HG03196 (cell line): ENCODE results near the gene MEGF11.

Experiments
- ATAC-seq: cut with Tn5 transposase; IDR thresholded peaks from one replicate; pipeline ENCODE4 v1.9.1; 2021; ENCODE audit not compliant: unreplicated experiment

Gene MEGF11

GRCh38 chr15:66038387-66039116 lies 215.0 kb downstream of the MEGF11 start:
- ATAC-seq: no peak

- no peak for ATAC-seq
Observed at GRCh38 chr15:66036859-66037258, 216.7 kb downstream of the MEGF11 start.

- no peak for ATAC-seq
Observed at GRCh38 chr15:66035901-66036300, 217.6 kb downstream of the MEGF11 start.

- ATAC-seq: no peak
Observed at GRCh38 chr15:66033143-66033542, 220.4 kb downstream of the MEGF11 start.

GRCh38 chr15:66032006-66032405 lies 221.5 kb downstream of the MEGF11 start:
- ATAC-seq: no peak

- no peak for ATAC-seq
Observed at GRCh38 chr15:66030650-66031049, 222.9 kb downstream of the MEGF11 start.

GRCh38 chr15:66029650-66030049 lies 223.9 kb downstream of the MEGF11 start:
- no peak for ATAC-seq

- ATAC-seq: no peak
Observed at GRCh38 chr15:66027268-66027805, 226.2 kb downstream of the MEGF11 start.

- no peak for ATAC-seq
Observed at GRCh38 chr15:66025972-66026371, 227.6 kb downstream of the MEGF11 start.

GRCh38 chr15:66025015-66025452 lies 228.5 kb downstream of the MEGF11 start:
- no peak for ATAC-seq

- no peak for ATAC-seq
Observed at GRCh38 chr15:66024116-66024515, 229.4 kb downstream of the MEGF11 start.

- ATAC-seq: no peak
Observed at GRCh38 chr15:66023311-66023972, 230.1 kb downstream of the MEGF11 start.

- no peak for ATAC-seq
Observed at GRCh38 chr15:66022163-66022525, 231.4 kb downstream of the MEGF11 start.

- no peak for ATAC-seq
Observed at GRCh38 chr15:66021496-66022162, 231.9 kb downstream of the MEGF11 start.

GRCh38 chr15:66019826-66020398 lies 233.6 kb downstream of the MEGF11 start:
- ATAC-seq: no peak

- ATAC-seq: no peak
Observed at GRCh38 chr15:66019368-66019767, 234.2 kb downstream of the MEGF11 start.

GRCh38 chr15:66018488-66018797 lies 235.1 kb downstream of the MEGF11 start:
- no peak for ATAC-seq

- ATAC-seq: no peak
Observed at GRCh38 chr15:66017792-66018487, 235.6 kb downstream of the MEGF11 start.

GRCh38 chr15:66017000-66017399 lies 236.6 kb downstream of the MEGF11 start:
- ATAC-seq: no peak

- no peak for ATAC-seq
Observed at GRCh38 chr15:66016199-66016598, 237.4 kb downstream of the MEGF11 start.

GRCh38 chr15:66014635-66015182 lies 238.8 kb downstream of the MEGF11 start:
- no peak for ATAC-seq
